ENCODE results near the gene DTHD1.

DTHD1 gene

DNA sequence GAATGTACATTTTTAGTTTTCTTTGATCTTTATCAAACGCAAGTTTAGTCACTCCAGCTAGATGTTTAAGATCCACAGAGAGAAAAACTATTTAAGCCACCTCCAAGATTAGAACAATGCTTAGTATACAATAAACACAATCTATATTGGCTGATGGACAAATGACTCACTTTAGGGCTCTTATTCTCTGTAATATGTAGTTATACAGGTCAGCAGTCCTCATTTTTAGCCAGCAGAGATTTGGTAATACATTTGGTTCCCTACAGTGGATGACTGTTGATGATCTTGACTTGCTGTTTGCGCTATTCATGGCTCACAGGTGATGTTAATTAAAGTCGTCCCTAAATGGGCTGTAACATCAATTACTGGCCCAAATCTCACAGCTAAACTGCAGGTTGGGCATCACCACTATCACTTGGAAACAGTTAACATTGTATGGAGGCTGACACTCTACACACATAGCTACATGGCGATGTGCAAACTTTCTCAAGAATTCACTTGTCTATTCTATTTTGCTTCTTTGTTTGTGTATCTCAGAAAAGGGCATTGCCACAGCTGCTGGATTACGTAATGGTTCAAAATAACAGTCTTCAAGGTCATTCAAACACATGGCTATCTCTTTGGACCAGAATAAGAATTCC is 11.8 kb upstream of the DTHD1 start:
- DNase-seq (ENCODE audit: low read depth in 2 of 2), result no peak

DNA sequence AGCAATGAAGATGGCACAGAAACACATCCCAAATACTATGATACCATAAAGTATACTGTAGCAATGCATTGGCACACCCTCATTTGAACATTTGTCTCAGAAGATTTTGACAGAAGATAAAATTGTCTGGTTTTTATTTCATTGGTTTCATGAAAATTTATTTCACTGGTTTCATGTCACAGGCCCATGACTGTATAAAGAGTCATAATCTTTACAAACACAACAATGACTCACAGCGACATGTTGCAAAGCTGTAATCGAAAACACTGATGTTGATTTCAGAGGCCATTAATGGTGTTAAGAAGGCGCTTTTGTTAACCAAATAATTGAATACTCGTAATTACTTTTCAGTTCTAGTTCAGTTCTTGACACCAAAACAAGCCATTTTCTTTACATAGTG is 8.1 kb upstream of the DTHD1 start:
- DNase-seq (ENCODE audit: low read depth in 2 of 2), result no peak

DNA sequence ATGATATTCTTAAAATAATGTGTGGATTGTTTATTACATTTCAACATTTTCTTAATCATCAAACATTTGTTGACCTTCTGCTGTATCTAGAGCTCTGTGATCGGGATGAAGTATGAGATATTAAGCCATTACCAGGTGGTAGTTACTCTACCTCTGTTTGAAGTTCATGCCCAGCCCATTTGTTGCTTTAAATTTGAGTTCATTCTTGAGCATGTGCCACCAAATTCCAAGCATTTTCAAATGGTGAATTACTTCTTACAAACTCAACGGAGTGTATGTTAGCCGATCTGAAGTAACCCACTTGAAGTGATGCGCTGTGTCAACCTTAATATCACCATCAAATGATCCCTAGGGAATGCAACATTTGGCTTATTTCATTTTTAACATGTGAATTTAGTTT is 7.3 kb upstream of the DTHD1 start:
- DNase-seq (ENCODE audit: low read depth in 2 of 2), result no peak

DNA sequence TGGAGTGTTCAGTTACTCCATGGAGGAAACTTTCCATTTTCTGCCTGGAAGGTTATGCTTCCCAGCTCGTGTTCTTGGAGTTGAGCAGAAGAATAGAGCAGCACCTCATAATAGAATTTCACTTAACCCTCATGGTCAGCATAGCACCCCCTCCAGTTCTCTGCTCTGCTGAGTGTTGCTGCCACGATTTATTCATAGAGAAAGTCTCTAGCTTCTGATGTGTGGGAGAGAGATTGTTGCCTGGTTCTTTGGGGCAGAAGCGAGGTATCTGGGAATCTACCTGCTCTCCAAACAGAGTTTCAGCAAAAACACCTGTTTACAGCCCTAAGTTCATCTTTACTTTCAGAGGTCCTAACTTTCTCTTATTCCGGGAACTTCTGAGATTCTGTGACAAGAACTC is 3.9 kb upstream of the DTHD1 start:
- DNase-seq (ENCODE audit: low read depth in 2 of 2), result no peak

DNA sequence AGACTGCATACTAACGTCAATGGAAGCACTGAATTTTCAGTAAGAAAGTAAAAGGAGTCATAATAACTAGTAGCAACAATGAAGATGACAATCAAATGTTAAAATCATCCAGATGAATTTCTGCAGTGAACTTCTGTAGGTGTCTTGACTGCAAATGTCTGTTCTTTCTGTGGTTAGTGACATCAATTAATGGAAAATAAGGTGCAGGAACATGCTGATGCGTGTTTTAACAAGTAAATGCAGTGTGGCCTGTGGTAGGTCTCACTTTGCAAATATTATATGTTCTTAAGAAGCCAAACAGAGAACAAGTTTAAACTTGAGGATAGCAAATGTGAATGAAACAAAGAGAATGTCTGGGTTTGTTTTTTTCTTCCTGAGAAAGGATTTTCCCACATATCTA is 2.6 kb upstream of the DTHD1 start:
- DNase-seq (ENCODE audit: low read depth in 2 of 2), result no peak

DNA sequence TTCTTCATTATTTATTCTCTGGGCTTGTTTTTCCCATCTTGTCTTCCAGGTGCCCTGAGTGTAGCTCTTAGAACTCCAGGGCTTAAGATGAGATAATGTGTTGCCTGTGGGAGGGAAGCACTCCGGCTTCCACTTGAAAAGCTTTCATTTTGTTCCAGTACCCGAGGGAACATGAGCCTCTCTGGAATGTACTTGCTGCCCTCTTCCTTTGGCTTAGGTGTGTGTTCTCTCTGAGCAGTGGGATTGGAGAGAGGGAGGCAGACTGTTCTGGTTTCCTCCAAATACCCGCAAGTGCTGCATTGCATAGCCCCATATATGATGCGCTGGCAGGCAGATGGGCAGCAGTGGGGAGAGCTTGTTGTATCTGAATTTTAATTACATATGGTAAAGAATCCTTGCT is 861 bp upstream of the DTHD1 start:
- no peak for DNase-seq (ENCODE audit: low read depth in 2 of 2)

DNA sequence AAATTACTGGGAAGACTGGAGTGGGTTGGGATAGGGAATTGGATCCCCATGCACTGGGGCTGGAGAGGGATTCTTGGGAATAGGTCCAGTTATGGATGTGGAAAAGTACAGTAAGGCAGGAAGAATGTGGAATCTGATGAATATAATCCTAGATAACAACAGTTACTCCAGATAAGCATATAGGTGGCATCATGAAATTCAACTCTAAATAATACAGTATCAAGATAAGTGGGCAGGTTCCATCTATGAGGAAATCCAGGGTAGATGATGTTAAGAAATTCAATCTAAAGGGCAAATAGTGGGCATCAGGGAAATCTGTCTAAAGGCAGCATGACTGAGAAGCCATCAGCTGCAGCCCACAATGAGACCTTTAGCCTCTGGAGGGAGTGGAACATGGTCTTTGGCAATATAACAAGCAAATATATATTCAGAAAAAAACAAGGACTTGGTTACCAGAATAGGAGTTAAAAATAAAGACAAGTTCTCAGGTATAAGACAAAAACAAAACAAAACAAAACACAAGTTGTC is 1.2 kb downstream of the DTHD1 start:
- DNase-seq (ENCODE audit: low read depth in 2 of 2), result no peak

DNA sequence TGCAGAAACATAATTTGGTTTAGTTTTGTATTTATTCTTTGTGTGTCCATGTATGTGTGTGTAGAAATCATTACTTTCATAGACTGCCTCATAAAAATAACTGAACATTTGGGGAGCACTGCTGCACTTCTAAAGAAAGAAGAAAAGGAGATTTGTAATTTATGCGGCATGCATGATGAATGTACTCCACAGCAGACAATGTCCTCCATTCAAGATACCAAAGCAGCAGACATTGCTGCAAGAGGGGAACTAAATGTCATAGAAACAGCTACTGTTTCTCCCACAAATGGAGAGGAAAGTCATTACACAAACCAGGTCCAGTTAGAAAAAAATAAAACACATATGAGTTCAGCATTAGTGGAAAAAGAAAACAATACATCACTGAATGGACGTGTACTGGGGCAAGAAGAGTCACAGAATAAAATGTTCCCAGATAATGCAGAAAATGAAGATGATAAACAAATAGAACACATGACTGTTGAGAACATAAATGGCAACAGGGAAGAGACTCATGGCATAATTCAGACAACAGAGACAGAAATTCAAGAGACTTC is 2.6 kb downstream of the DTHD1 start:
- no peak for DNase-seq (ENCODE audit: low read depth in 2 of 2)

DNA sequence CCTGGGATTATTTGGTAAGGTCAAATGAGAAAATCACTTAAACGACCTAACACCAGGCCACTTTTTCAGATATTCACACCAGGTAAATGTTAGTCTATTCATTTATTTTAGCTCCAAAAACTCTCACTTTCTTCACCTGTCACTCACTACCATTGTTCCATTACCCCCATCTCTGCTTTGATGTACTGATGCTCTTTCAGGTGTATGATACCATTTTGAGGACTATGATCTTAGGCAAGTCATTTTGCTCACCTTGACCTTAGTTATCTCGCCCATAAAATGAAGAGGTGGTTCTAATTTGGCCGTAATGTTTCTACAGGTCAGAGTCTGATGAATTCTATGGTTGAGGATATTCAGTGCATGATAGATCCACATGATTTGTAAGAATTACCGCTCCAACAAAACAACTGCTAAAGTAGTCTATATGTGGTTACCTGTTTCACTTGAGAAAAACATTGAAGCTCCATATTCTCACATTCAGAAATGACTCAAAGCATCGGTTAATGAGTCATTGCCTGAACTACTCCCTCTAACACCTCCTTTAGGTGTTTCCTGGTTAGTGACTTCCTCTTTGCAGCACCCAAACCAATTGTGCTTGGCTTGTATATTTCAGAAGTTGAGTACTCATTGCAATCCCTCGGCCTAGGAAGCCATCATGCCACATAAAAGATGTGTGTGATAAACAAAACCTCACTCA is 4.5 kb downstream of the DTHD1 start:
- no peak for DNase-seq (ENCODE audit: low read depth in 2 of 2)

DNA sequence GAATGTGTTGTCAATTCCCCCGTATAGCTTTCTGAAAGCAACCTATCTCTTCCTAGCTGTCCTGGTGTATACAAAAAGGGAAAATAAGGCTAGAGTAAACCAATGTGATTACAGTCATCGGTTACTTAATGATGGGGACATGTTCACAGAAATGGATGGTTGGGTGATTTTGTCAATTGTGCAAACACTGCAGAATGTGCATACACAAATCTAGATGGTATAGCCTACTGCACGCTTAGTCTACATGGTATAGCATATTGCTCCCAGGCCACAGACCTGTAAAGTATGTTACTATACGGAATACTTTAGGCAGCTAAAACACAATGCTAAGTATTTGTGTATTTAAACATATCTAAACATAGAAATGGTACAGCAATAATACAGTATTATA is 5.1 kb downstream of the DTHD1 start:
- no peak for DNase-seq (ENCODE audit: low read depth in 2 of 2)

DNA sequence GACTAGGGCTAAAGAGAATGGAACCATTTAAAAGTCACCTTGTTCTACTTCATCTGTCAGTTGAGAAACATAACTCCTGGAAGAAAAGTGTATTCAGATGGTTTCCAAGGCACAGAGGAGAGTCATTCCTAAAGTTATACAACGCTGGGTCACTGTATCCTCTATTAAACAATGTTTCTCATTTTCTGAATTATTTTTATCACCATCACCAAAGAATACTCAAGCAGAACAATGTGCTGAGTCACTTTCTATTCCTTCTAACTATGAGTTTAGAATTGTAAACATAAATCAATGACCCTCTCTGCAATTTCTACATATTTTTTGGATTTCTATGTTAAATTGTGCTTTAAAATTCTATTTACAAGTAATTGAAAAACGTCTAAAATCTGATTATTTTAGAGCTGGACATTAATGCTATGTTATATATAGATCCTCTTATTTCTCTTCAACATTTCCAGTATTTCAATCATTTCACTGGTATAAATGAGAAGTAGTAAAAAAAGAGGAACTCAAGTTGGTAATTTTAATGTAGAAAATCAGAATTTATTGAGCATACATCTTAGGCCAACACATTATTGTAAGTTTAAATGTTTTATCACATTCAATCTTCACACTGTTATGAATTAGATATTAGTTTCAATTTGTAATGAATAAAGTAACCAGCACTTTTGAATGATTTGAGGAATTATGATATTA is 7.5 kb downstream of the DTHD1 start:
- DNase-seq (ENCODE audit: low read depth in 2 of 2), result no peak

DNA sequence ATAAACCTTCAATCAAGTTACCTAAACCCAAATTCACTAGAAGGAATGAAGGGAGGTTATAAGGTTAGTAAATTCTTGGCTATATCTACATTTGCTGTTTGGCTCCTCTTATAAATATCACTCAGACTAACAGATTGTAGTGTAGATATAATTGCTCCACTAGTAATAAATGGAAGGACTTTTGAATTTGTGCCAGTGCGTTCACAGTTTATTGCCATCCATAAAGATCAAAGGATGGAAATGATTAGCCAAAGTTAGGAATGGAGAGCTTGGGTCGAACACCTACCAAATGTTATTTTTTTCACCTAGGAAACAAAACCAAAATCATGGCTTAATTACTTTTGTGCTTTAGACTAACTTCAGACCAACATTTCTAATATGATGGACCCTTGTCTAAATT is 9.2 kb downstream of the DTHD1 start:
- DNase-seq (ENCODE audit: low read depth in 2 of 2), result no peak

DNA sequence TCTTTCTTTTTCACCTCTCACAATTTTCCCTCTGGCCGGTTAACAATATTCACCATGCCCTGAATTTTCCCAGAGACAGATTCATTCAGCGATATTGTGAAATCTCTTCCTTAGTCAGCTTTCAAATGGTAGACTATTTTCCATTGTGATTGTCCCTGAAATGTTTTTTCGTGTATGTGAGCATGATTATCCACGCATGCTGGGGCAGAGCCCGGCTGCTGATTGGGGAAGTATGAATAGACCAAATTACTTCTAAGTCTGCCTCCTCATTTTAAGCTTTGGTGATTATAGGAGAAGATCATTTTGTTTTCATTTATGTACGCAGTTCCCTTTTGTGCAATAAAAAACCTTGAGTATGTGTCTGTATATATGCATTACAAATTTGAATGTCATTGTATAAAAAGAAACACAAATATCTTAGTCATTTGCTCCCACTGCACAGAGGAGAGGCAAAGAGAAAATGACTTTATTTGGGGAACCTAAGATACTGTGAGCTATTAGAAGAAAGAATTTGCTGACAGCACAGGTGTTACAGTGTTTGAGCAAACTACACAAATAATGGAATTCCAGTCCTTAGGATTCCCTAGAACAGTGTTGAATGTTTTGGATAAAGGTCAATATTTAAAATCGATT is 11.3 kb downstream of the DTHD1 start:
- no peak for DNase-seq (ENCODE audit: low read depth in 2 of 2)

DNA sequence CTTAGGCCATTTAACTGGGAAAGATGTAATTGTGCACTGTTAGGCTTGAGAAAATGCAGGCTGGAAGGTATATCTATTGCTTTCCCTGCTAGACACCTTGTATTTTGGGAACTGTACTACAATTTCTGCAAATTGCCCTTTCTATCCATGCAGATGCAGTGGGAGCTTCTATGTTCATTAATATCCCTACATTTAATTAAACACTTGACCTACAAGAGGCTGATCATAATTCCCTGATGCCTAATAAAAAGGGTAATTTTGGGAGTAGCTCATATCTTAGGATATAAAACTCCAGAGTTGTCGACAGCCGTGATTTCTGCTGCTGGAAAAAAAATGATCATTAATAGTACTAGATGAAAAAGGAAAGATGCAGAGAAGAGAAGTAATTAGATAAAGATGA is 19.7 kb downstream of the DTHD1 start:
- DNase-seq (ENCODE audit: low read depth in 2 of 2), result no peak

DNA sequence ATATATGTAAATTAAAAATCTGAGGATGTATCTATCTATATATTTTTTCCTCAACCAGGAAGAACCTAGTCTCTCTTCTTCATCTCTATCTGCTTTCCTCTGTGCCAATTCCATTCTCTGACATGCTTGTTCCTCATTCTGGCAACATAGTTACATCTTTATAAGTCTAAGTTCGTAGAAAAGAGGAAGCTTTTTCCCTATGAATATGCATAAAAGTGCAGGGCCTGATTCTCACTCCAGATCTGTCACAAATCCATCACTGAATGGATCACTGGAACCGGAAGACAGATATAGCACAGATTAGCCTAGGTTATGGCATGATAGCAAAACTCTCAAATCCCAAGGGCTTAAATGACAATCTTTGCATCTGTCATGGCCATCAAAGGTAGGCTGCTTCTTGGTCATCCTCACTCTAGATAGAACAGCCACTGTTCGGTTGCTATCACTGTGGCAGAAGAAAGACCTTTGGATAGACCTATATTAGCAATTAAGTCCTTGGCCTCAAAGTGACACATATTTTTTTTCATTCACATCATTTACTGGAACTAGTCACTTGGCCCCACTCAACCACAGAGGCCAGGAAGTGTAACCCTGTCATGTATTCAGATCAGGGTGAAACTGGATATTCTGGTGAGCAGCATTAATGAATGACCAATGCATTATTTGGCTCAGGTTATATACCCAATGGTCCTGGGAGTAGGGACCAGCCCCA is 22.2 kb downstream of the DTHD1 start:
- DNase-seq (ENCODE audit: low read depth in 2 of 2), result no peak

DNA sequence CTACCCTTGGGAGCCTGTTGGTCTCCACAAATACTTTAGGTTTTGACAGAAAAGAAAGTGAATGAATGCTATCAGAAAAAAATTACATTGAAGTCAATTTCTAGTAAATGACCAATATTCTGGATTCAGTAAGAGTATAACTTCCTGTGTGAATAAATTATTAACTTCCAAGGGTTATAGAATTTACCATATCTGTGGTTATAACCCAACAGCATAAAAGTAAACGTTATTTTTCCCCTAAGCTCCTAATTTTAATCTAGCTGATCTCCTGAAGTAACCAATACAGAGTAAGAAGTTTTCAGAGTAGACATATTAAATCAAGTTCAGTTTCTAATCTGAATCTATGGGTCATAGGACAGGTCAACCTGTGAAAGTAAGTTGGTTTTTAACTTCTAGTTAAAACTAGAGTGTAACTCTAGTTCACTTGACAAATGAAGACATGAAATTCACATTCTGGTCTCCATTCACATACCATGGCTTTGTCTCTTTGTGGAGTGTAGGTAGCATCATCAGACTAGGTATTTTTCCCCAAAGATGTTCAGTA is 22.8 kb downstream of the DTHD1 start:
- DNase-seq (ENCODE audit: low read depth in 2 of 2), result no peak

DNA sequence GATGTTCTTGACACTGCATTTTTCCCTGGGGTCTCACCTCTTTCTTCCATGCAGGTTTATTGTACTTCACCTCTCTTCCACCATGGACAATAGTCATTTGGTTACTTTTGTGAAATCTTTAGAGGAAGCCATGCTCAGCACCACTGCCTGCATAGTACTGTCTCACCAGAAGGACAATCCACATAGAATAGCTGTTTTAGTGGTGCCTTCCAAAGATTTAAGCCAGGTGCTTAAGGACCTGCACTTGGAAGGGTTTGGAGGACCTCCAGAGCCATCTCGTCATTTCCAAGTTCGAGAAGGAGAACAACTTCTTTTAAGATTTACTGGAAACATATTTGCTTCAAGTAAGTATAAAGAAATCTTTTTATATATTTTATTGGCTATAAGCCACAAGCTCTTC is 26.7 kb downstream of the DTHD1 start:
- no peak for DNase-seq (ENCODE audit: low read depth in 2 of 2)

DNA sequence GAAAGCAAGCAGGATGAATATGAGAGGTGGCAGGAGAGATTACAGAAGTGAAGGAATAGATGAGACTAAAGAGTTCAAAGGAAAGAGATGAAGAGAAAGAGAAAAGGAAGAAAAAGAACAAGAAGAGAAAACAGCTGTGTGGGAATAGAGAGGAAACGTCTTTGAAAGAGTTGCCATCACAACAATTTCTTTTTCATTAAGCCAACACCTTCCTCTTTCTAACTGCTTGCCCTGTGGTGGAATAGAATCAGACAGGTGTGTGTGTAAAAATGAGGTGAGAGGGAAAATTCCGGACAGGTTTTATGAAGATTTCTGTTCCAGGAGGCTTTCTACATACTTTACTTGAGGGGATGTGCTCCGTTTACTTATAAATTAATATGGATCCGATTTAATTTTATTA is 28.8 kb downstream of the DTHD1 start:
- no peak for DNase-seq (ENCODE audit: low read depth in 2 of 2)

DNA sequence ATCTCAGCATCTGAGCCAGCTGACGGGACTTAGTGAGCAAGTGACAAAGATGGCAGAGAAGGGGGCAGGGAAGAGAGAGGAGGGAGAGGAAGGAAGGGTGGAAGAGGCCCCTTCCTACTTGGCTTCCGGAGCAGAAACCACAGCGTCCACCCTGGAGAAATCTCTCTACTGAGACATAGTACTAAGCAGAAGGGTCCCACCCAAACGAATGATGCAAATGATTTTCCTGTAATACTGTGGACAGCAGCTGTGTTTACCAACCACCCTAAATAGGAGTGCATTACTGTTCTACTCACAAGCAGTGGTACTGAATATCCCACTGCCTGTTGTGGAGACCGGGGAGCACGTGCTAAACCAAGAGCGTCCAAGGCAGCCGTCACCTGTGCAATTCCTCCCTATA is 29.4 kb downstream of the DTHD1 start:
- no peak for DNase-seq (ENCODE audit: low read depth in 2 of 2)

DNA sequence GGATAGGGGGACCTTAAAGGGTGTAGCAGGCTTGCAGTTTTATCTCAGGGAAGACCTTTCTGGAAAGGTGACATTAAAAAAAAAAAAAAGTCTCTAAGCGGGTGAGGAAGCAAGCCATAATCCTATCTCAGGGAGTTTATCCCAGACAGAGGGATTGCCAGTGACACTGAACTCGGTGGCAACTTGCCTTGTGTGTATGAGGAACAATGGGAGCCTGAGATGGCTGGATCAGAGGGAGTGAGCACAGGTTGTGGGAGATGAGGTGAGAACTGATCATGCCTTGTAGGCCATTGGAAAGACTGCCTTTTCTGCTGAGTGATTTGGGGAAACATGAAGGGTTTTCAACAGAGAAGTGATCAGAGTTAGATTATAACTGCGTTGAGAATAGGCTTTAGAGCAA is 31.1 kb downstream of the DTHD1 start:
- DNase-seq (ENCODE audit: low read depth in 2 of 2), result no peak

DNA sequence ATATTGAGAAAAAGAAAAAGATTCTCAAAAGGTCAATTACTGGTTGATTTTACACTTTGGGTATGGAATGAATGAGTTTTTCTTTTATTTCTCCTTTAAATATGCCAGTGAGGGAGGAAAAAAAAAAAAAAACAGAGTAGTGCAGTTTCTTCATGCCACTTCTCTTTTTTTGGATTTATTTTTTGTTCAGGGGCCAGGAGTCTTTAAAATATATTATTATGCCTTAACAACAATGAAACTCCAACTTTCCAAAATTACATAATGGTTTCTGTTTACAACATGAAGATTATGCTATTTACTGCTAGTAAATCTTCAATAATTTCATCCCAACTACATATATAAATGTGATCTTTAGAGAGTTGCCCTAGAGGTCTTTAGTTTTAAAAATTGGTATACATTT is 31.9 kb downstream of the DTHD1 start:
- DNase-seq (ENCODE audit: low read depth in 2 of 2), result no peak
